AG04450 (cell line): ENCODE data around the gene SLCO2A1. TPM values are rescaled to one million over a fixed set of nuclear protein-coding genes. Genes with fewer than 3 reads are reported as not detected.

Experiments used
- CTCF ChIA-PET: fragments of 300-600, 350-600 bp; formaldehyde crosslinking; extraction: SDS; loops from one replicate; lab custom pipeline; 2022; ENCODE audit warnings: antibody characterized with exemption, inconsistent platforms; lab: Charles Lee
- POLR2A ChIA-PET: fragments of 350-600 bp; formaldehyde crosslinking; extraction: SDS; loops from one replicate; lab custom pipeline; 2021; ENCODE audit warnings: antibody characterized with exemption, inconsistent platforms; lab: Yijun Ruan, JAX
- DNase-seq: peaks from one replicate; pipeline ENCODE4 v3.0.0-alpha.2; 2011; ENCODE audit warnings: low read depth, low spot score
- H3K27ac ChIP-seq: one replicate; pipeline ENCODE4 v1.5.1; 2012; ENCODE audit warnings: low read depth, low read length, control low read depth
- H3K27me3 ChIP-seq: one replicate; pipeline ENCODE4 v1.6.0; 2012; ENCODE audit warnings: low read length; ENCODE audit not compliant: control insufficient read depth, insufficient read depth
- H3K4me3 ChIP-seq: 2 replicates; pipeline ENCODE4 v1.5.1; 2011; ENCODE audit warnings: mild to moderate bottlenecking, low read depth, low read length, control low read depth
- H3K9me3 ChIP-seq: 2 replicates; pipeline ENCODE4 v1.5.1; 2012; ENCODE audit warnings: low read length; ENCODE audit not compliant: control insufficient read depth, insufficient read depth
- polyA plus RNA-seq: library from polyadenylated mRNA; depleted of rRNA; stranded (reverse); fragments of >200 nt; gene quantifications from 2 replicates; pipeline ENCODE4 v1.2.3, GENCODE V29; 2011
- TF ChIP-seq, protein P1 (sequence below): IDR thresholded peaks from 2 replicates; pipeline ENCODE4 v1.5.1; 2011; ENCODE audit warnings: low read depth, low read length, control low read depth, inconsistent platforms

SLCO2A1 gene
- polyA plus RNA-seq, 1 experiment: 1.6 TPM

DNA sequence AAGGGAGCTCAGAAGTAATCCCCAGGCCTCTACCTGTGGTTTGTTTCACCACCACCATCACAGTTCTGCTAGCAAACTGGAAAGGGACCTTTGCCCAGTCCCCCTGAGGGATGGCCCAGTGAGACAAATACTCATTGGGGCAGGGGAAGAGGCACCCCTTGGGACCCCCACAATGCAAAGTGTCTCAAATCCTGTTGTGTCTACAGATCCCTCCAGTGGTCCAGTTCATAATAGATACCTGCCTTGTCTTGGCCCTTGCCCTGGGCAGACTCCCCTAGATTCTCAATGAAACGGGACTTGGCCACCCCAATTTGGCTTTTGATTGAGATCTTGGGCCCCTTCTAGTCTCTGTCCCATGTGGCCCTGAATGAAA is 90.3 kb downstream of the SLCO2A1 start:
- Histone ChIP-seq H3K4me3 (no peak overlapping the region), H3K9me3 (no peaks in the 10 kb centered on the region), H3K27me3 (peaks cover 6% of the 10 kb centered on the region), H3K27ac (no peak overlapping the region)
- POLR2A ChIA-PET: no interaction called here
- DNase-seq: no peak
- TF ChIP-seq, protein P1, sequence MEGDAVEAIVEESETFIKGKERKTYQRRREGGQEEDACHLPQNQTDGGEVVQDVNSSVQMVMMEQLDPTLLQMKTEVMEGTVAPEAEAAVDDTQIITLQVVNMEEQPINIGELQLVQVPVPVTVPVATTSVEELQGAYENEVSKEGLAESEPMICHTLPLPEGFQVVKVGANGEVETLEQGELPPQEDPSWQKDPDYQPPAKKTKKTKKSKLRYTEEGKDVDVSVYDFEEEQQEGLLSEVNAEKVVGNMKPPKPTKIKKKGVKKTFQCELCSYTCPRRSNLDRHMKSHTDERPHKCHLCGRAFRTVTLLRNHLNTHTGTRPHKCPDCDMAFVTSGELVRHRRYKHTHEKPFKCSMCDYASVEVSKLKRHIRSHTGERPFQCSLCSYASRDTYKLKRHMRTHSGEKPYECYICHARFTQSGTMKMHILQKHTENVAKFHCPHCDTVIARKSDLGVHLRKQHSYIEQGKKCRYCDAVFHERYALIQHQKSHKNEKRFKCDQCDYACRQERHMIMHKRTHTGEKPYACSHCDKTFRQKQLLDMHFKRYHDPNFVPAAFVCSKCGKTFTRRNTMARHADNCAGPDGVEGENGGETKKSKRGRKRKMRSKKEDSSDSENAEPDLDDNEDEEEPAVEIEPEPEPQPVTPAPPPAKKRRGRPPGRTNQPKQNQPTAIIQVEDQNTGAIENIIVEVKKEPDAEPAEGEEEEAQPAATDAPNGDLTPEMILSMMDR: no peak
- CTCF ChIA-PET: interaction anchor here (0.6 to 2.4 kb wide), 4 partner anchors 8 to 273 kb away, joined by 3 to 15 read pairs (median 7); no protein-coding TSS in a partner anchor

DNA sequence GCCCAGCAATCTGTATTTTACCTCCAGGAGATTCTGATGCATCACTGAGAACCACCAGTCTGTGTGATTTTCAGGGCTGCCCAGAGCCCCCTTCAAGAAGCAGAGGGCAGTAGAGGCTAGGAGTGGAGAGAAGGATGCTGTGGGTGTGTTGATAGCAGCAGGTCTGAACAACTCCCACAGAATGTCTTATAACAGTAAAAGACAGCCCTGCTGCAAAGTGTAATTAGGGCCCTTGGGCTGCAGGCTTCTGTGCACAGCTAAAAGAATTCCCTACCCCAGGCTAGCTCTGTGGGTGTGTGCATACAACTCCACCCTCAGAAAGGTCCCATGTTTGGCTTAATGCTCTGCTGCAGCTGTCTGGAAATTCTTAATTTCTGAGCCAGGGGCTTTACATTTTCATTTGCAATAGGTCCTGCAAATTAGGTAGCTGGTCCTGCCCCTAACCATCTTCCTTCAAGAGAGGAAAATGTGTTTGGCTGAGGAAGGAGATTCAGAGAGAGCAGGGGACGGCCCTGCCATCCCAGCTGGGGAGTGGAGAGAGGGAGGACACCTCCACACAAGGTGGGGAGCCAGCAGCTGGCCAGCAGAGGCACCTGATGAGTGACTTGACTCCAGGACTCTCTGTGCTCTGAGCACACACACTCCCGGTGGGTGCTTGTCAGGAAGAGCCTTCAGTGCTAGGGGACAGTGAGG is 90.8 kb downstream of the SLCO2A1 start:
- POLR2A ChIA-PET: interaction anchor here (0.6 kb wide), 1 partner anchor 66 kb away, joined by 5 read pairs; no protein-coding TSS in a partner anchor
- no peak overlapping the region for H3K4me3 ChIP-seq
- H3K27ac ChIP-seq: no peak overlapping the region
- H3K9me3 ChIP-seq: no peaks in the 10 kb centered on the region
- H3K27me3 ChIP-seq: peaks cover 6% of the 10 kb centered on the region
- CTCF ChIA-PET: interaction anchor here (0.6 to 2.4 kb wide), 4 partner anchors 8 to 273 kb away, joined by 3 to 15 read pairs (median 7); no protein-coding TSS in a partner anchor
- no peak for DNase-seq
- TF ChIP-seq, protein P1: peak; percentile 28; the same call in 1 of the 2 replicates

DNA sequence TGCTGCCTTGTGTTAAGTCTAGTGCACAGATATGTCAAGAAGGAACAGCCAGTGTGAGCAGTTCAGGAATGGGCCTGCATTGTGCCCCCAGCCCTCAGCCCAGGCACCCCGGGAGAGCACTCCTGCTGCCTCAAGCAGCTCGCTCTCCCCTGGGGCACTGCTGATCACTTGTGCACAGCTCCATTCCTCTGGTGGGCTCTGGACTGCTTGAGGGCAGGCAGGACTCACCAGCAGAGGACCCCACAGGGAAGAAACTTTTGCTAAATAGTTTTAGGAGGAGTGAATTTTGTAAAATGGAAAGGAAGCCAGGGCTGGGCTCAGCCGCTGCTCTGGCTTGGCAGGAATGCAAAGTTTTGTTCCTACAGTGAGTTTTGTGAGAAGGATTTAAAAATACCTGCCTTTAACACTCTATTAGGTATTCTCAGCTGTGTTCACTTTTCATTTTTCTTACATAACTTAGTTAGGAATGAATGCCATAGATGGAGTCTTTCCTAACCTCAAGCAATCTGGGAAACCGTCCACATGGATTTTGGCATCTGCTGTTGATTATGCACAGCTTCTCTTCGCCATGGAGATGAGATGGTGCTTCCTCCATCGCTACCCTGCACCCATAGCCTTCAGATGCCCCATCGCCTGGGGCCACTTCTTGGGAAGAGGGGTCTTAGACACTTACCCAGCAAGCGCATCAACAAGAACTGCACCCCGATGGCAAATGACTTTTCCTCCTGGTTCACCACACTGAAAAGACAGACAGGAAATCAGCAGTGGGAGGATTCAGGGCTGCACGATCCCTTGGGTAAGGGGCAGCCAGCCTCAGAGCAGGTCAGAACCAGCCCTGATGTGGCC is 91.7 kb downstream of the SLCO2A1 start:
- Histone ChIP-seq H3K27me3 (peaks cover 6% of the 10 kb centered on the region), H3K4me3 (no peak overlapping the region), H3K27ac (no peak overlapping the region), H3K9me3 (no peaks in the 10 kb centered on the region)
- ChIA-PET POLR2A (interaction anchor here (0.6 kb wide), 1 partner anchor 67 kb away, joined by 5 read pairs; no protein-coding TSS in a partner anchor), CTCF (interaction anchor here (1.2 to 1.4 kb wide), 3 partner anchors 10 to 274 kb away, joined by 5 to 10 read pairs (median 6); no protein-coding TSS in a partner anchor)
- TF ChIP-seq, protein P1: 0 out of 2 replicates have a peak, but pooled peaks have one; percentile 9
- DNase-seq: no peak

GRCh38 chr3:133937061-133937686 is 92.6 kb downstream of the SLCO2A1 start:
- POLR2A ChIA-PET: no interaction called here
- no peak overlapping the region for H3K4me3 ChIP-seq
- no peaks in the 10 kb centered on the region for H3K9me3 ChIP-seq
- no peak overlapping the region for H3K27ac ChIP-seq
- no peak for DNase-seq
- H3K27me3 ChIP-seq: peaks cover 2% of the 10 kb centered on the region
- CTCF ChIA-PET: interaction anchor here (1.2 to 1.4 kb wide), 2 partner anchors 9 to 275 kb away, joined by 5 to 6 read pairs; no protein-coding TSS in a partner anchor
- TF ChIP-seq, protein P1: no peak
